NK-92 (cell line): ENCODE data around the gene CCDC182.

Source experiments
- DNase-seq: peaks from one replicate; lab custom pipeline; 2025; ENCODE audit not compliant: unreplicated experiment; lab: John Stamatoyannopoulos, UW

The CCDC182 gene

DNA sequence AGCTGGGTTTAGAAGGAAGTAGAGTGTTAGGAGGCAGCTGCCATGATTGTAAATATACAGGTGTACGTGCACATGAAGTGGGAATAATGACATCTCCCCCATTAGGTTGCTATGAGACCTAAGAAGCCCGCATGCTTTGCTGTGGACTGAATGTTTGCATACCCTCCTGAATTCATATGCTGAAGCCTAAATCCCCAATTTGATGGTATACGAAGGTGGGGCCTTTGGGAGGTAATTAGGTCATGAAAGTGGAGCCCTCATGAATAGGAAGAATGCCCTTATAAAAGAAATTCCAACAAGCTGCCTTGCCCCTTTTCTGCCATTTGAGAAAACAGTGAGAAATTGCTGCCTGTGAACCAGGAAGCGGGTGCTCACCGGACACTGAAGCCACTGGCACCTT is 44.0 kb downstream of the CCDC182 start:
- no peak for DNase-seq

DNA sequence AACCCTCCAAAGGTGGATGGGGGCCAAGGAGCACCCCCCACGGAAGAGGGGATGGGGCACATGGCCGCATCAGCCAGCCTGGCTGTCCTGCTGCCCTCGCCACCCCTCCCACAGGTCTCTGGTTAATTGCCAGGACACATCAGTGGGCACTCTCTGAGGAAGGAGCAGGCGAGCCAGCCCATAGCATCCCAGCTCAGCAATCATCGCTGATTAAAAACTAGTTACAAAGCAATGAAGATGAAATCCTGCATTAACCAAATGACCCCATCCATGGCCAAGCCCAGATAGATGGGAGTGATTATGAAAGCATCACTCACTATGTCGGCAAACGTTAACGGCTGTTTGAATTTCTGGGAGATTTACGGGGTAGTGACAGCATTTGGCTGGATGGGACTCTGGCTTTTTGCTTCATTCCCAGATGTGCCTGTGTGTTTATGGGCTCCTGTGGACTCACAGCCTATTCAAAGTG is 45.3 kb downstream of the CCDC182 start:
- DNase-seq = no peak

DNA sequence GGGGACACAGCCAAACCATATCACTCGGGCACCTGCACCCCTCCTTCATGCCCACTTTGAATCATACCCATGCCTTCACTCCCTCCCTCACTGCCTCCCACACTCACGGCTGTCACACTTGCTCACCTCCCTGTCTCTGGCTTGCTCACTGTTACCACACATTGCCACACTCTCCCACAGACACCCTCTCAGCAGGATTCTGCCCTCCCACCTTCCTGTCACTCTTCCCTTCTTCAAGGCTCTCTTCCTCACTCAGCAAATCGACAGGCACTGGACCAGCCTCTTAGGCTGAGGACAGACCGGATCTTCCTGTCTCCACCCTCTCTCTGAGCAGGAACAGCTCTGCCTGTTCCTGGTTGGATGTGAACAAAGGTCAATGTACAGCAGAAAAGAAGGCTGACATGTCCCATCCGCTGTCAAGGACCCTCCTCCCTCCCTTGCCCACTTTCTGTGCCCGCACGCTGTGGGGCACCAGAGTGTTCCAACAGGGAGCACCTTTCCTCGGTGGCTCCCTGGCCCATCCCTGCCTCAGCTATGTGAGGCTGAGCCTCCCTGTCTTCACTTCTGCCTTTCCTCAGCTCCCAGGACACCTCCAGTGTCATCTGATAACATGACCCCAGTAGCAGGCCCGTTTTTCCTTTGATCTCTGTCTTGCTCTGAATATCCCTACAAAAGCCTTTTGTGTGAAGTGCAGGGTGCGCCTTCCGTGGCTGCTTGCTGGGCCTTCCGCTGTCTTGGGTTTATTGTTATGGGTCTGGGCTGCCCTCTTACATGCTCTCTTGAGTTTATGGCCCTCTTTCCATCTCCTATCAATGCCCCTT is 47.0 kb downstream of the CCDC182 start:
- no peak for DNase-seq

DNA sequence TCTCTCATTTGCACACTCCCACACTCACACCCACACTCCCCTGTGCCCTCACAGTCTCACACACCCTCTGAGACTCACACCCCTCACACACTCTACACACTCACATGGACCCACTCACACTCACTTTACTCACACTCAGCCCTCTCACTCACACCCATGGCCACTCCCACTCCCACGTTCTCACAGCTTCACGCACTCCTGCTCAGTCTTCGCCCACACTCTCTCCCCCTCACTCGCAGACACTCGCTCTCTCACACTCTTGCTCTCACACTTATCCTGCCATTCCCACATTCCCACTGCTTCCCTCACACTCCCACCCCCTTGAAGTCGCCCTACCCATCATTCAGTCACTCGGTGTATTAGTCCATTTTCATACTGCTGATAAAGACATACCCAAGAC is 47.9 kb downstream of the CCDC182 start:
- DNase-seq = no peak

DNA sequence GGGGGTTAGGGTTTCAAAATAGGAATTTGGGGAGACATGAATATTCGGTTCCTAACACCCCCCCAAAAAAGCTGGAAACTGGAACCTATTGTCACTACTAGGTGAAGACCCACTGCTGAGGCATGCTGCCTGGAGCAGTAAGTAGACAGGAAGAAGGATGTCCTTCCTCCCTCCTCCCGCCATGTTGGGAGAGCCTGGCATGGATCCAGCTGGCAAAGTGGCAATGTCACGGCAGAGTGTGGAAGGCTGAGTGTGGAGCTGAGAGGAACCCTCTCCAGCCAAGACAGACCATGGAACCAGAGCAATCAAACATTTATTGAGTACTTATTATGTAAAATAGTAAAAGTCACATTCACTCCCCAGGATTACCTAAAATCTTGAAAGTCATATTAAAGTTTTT is 49.0 kb downstream of the CCDC182 start:
- no peak for DNase-seq
